GM19324 (cell line): ENCODE measurements around the gene CRHR1.

Experiments
- ATAC-seq: cut with Tn5 transposase; IDR thresholded peaks from one replicate; pipeline ENCODE4 v1.9.1; 2021; ENCODE audit warnings: mild to moderate bottlenecking, moderate library complexity; ENCODE audit not compliant: unreplicated experiment, low FRiP score

Gene CRHR1

DNA sequence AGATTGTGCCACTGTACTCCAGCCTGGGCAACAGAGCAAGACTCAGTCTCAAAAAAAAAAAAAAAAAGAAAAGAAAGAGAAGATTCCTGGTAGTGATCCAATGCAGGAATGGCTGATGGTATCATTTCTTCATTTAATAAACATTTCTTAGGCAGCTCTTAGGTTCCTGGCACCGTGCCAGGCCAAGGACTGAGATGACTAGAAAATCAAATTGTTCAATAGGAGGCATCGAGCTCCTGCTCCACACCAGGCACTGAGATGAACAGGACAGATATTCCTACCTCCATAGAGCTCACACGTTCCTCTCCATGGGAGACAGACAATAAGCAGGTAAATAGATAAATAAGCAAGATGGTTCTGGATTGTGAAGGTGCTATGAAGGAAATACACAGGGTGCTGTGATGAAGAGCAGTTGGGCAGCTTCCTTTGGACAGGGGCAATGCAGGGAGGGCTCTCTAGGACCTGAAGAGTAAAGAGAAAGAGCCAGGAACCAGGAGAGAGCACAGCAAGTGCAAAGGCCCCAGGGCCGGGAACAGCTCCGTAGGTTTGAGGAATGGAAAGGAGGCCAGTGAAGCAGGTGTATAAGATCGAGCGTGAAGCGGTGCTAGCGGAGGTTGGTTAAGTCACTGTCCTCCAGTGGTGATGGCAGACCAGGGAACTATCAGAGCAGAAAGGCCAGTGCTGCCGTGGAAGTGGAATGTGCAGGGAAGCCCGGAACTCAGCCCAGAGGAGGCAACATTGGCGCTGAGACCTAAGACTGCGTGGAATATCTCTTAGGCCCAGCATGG lies 26.5 kb upstream of the CRHR1 start:
- ATAC-seq: no peak

DNA sequence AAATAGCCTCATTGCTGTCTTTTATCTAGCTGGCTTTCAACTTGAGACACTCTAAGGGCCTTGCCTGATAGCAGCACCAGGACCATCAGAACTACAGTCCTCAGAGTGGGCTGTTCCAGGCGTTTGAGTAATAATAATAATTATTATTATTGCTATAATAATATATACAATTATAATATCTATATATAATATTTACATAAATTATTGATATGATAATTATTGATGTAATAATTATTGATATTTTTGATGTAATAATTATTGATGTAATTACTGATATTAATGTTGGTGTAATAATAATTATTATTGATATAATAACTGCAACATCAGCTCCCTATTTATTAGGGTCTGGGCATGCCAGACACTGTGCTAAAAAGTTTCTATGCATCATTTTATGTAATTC lies 25.6 kb upstream of the CRHR1 start:
- ATAC-seq: no peak

DNA sequence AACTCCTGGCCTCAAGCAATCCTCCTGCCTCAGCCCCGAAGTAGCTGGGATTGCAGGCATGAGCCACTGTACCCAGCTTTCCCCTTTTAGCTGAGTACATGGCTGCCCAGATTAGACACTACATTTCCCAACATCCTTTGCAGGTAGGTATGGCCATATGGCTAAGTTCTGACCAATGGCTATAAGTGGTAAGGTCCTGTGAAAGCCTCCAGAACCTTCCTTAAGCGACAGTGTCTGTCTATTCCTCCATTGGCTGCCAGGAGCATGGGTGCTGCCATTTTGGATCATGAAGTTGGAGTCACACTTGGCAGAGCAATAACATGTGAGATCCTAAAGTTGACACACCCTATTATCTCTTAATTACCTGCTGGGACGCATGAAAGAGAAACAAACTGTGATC lies 24.4 kb upstream of the CRHR1 start:
- ATAC-seq: no peak

- no peak for ATAC-seq
Observed at GRCh38 chr17:45761957-45762565, 22.1 kb upstream of the CRHR1 start.

DNA sequence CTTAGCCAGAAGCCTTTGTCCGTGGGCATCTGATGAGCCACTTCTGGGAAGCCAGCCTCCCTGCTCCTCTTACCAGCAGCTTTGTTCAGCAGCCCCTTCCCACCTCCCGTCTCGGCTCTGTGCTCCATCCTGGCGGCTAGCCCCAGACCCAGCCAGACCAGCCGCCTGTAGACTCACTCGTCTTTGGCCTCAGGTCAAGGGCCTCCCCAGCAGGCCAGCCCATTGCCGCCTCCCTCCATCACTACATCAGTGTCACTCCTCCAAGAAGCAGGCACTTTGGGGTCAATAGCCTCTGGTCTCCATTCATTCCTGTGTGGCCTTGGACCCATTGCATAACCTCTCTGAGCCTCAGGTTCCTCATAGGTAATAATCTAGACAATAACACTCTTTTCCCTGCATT lies 20.9 kb upstream of the CRHR1 start:
- no peak for ATAC-seq

GRCh38 chr17:45764479-45764878 lies 19.6 kb upstream of the CRHR1 start:
- no peak for ATAC-seq

- ATAC-seq: no peak
Observed at GRCh38 chr17:45768000-45768399, 16.1 kb upstream of the CRHR1 start.

GRCh38 chr17:45770632-45771270 lies 13.4 kb upstream of the CRHR1 start:
- ATAC-seq: no peak

GRCh38 chr17:45771271-45771959 lies 12.7 kb upstream of the CRHR1 start:
- no peak for ATAC-seq

- ATAC-seq: no peak
Observed at GRCh38 chr17:45775148-45775547, 9.0 kb upstream of the CRHR1 start.

DNA sequence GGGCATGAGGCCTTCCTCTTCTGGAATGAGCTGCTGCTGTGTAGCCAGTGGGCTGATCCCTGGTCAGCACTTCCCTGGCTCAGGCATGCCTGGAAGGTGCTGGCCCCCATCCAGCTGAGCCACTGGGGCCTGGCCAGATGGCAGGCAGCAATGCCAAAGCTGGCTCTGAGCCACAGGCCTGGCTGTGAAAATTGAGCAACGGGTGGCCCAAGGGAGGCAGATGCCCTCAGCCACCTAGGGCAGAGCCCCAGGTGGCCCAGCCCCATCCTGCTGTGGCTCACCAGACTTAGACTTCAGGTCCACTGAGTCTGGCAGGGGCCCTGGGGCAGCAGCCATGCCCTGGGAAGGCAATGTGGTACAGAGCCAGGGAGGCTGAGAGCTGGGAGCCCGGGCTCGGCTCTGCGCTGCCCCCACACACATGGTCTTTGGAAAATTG lies 8.5 kb upstream of the CRHR1 start:
- ATAC-seq: no peak

DNA sequence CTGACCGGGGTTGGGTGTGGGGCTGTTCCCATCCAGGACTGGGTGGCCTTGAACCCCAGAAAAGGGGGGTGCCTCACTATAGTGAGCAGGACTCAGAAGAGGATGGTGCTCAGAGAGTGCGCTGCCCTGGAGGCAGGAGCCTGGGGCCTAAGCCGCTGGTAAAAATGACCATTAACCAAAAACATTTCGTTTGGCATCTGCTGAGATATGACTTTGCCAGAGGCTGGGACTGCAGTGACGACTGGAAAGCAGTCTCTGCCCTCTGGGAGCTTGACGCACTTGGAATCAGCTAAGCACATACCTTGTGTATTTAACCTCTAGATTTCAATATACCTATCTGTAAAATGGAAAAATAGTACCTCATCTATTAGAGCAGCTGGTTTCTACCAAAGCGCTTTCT lies 7.2 kb upstream of the CRHR1 start:
- no peak for ATAC-seq

GRCh38 chr17:45777388-45777787 lies 6.7 kb upstream of the CRHR1 start:
- ATAC-seq: no peak

DNA sequence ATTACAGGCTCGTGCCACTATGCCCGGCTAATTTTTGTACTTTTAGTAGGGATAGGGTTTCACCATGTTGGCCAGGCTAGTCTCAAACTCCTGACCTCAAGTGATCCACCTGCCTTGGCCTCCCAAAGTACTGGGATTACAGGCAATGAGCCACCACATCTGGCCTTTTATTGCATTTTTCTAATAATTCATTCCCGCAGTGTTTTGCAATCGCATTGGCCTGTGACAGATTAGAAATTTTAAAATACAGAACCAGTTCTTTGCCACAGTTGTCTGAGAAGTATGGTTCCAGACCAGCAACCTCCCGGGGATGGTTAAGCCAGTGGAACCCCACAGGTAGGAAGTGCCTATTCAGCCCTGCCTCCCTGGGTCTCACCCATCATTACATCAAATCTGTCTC lies 3.2 kb upstream of the CRHR1 start:
- ATAC-seq: no peak

GRCh38 chr17:45782889-45783592 lies 1.1 kb upstream of the CRHR1 start:
- no peak for ATAC-seq

DNA sequence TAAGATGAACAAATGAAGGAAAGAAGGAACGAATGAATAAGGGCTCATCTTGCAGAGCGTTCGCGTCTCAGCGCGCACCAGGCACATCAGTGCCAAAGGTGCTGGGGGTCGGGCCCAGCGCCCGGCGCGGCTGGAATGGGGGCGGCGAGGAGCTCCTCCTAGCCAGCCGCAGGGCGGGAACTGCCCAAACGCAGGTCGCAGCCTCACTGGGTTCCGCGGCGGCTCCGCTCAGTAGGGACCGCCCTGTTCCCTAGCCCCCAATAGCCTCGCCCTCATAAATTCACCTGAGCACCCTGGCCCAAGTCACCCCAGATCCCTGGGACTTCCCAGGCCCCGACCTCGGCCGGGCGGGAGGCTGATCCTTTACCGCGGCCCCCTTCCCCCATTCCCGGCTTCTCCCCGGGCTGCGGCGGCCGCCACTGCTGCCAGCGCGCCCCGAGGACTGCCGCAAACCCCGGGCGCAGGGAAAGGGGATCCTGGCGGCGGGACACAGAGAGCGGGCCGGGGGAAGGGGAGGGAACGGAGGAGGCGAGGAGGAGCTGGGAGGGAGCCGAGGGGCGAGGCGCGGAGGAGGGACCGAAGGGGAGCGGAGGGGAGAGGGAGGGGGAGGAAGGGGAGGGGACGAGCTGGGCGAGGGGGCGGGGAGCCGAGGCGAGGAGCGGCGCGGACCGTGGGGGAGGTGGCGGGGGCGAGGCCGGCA lies 377 bp upstream of the CRHR1 start:
- ATAC-seq: no peak

DNA sequence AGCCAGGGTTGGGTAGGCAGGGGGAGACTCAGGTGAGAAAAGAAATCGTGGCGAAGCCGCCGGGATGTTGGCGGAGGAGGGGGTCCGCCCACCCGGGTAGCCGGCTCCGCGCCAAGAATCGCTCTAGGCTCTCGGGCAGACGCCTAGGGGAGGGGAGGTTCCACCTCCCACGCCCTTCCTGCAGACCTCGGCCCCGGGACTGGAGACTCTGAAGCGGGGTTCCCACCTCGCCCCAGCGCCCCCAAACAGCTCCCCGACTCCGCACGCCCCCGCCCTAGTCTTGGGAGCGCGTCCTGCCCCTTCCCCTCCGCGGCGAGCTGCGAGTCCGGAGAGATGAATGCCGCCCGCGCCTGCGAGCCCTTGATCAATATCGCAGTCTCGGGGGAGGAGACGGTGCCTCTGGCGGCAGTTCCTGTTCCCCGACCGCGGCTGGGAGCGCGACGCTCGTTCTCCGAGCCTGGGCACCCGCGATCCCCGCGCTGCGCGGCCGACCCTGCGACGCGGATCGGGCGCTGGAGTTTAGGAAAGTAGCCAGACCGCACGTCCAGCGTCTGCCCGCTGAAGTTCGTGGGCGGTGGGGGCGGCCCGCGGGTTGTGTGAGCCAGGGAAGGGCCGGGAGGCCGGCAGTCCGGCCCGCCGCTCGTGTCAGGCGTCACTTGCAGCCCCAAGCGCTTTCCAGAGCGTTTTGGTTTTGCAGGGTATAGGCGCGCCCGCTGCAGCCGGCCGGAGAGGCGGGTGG lies 790 bp downstream of the CRHR1 start:
- no peak for ATAC-seq

DNA sequence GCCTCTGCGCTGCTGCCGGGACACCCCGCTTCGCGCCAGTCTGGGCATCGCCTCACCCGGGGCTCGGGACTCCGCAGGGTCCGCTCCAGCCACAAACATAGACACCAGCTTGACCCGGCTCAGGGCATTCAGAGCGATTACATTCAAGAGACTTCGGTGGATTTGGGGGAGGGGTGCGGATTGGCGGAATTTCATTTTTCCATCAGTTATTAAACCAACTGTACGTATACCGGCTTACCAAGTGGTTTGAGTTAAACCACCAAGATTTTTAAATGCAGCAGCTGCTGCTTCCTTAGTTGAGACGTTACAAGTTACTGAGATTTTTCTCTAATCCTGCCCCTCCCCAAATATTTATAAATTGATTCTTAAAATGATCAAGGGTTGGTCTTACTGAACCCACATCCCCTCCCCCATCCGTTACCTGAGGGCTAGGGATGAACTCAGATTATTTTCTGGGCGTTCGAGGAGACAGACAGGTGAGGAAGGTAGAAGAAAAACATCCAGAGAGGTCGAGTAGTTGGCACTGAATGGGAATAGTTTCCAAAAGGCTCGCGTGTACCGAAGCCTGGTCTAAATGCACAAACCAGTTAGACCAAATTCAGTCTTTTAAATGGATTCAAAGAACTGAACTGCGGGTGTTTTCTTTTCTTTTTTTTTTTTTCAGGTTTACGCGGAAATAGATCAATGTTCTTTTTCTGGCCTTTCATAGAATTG lies 1.5 kb downstream of the CRHR1 start:
- no peak for ATAC-seq

DNA sequence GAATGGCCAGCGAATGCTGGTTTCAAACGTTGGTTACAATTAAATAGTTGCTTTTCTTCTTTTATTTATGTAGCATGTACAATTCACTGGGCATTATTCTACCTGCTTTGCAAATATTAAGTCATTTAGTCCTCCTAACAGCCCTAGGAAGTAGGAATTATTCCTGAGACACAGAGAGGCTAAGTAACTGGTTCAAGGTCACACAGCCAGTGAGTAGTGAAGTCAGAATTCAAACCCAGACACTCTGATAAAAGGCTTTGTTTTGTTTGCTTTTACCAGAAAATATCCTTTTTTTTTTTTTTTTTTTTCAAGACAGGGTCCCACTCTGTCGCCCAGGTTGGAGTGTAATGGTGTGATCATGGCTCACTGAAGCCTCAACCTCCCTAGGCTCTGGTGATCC lies 2.2 kb downstream of the CRHR1 start:
- no peak for ATAC-seq
